Ascending aorta (tissue), 2 donors: ENCODE data around the gene MAST3. TPM values are rescaled to one million over a fixed set of nuclear protein-coding genes. Genes with fewer than 3 reads are reported as not detected.

Experiments
- DNase-seq, 2 donors: peaks; one replicate each; pipeline ENCODE4 v3.0.0-alpha.2; 2019; ENCODE audit warnings: low spot score in 2 of 2
- H3K27ac ChIP-seq, 2 donors: fragments of 200-600 bp; sonication (generic); one replicate each; pipeline ENCODE4 v1.5.1; 2016 to 2017; ENCODE audit warnings: mild to moderate bottlenecking in 1 of 2
- H3K27me3 ChIP-seq: fragments of 200-600 bp; sonication (generic); one replicate; pipeline ENCODE4 v1.5.1; 2017
- H3K36me3 ChIP-seq, 2 donors: fragments of 200-600 bp; sonication (generic); one replicate each; pipeline ENCODE4 v1.5.1; 2016
- H3K4me1 ChIP-seq, 2 donors: fragments of 200-600 bp; sonication (generic); one replicate each; pipeline ENCODE4 v1.5.1; 2016 to 2017; ENCODE audit warnings: mild to moderate bottlenecking in 1 of 2
- H3K4me3 ChIP-seq, 2 donors: fragments of 200-600 bp; sonication (generic); one replicate each; pipeline ENCODE4 v1.5.1; 2016 to 2017; ENCODE audit warnings: mild to moderate bottlenecking in 1 of 2
- H3K9me3 ChIP-seq, 2 donors: fragments of 200-600 bp; sonication (generic); one replicate each; pipeline ENCODE4 v1.5.1; 2016
- CTCF ChIP-seq, 3 experiments: fragments of 200-600 bp in 2 of 3; fragments of 450-650 bp in 1 of 3; sonication (generic) in 2 of 3; IDR thresholded peaks; one replicate each; pipeline ENCODE4 v1.5.1; 2016 to 2019; ENCODE audit warnings: antibody characterized with exemption in 3 of 3, mild to moderate bottlenecking in 1 of 3, moderate library complexity in 1 of 3
- intact Hi-C: fragments of 100-400 bp; cut with DNase I; formaldehyde crosslinking; loops from one replicate; pipeline ENCODE4 v1.15.1; 2023
- total RNA-seq: library from RNA; depleted of rRNA; stranded (reverse); fragments of >200 nt; gene quantifications from one replicate; pipeline ENCODE4 v1.1.0, GENCODE V29; 2016

Gene MAST3
- total RNA-seq, 1 donor from 2014 or later = 32.8 TPM

- TF ChIP-seq CTCF (IDR thresholded peaks at IDR 0.05) = no peak
- intact Hi-C loops = no loop called here
- H3K27me3 ChIP-seq = no peaks in the 10 kb centered on the region
- no peak overlapping the region for H3K4me3 ChIP-seq
- no peaks in the 10 kb centered on the region for H3K4me1 ChIP-seq
- H3K27ac ChIP-seq = no peak overlapping the region
- peaks cover 56 to 83% of the 10 kb centered on the region in 2 donors for H3K36me3 ChIP-seq
- no peaks in the 10 kb centered on the region for H3K9me3 ChIP-seq
- DNase-seq = no peak
Observed at GRCh38 chr19:18141031-18141430, 43.5 kb downstream of the MAST3 start.

- no peaks in the 10 kb centered on the region for H3K27me3 ChIP-seq
- H3K4me3 ChIP-seq = no peak overlapping the region
- no peak for DNase-seq
- no peak overlapping the region for H3K27ac ChIP-seq
- H3K4me1 ChIP-seq = no peaks in the 10 kb centered on the region
- intact Hi-C loops = no loop called here
- no peak for TF ChIP-seq CTCF (IDR thresholded peaks at IDR 0.05)
- H3K9me3 ChIP-seq = no peaks in the 10 kb centered on the region
- H3K36me3 ChIP-seq = peaks cover 49 to 79% of the 10 kb centered on the region in 2 donors
Observed at GRCh38 chr19:18143902-18144301, 46.3 kb downstream of the MAST3 start.

DNA sequence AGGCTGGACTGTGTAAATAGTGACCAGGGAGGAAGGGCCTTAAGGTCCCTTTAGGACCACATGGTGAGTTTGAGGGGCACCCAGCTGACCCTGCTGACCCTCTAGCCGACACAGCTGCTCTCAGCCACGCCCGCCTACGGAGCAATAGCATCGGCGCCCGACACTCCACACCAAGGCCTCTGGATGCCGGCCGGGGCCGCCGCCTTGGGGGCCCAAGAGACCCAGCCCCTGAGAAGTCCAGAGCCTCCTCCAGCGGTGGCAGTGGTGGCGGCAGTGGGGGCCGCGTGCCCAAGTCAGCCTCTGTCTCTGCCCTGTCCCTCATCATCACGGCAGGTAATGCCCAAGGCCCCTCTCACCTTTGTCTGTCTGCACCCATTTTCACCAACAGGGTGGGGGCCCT lies 46.8 kb downstream of the MAST3 start:
- Histone ChIP-seq H3K36me3 (peaks cover 48 to 74% of the 10 kb centered on the region in 2 donors), H3K27me3 (no peaks in the 10 kb centered on the region), H3K27ac (no peak overlapping the region), H3K4me1 (no peaks in the 10 kb centered on the region), H3K4me3 (no peak overlapping the region), H3K9me3 (no peaks in the 10 kb centered on the region)
- no peak for TF ChIP-seq CTCF (IDR thresholded peaks at IDR 0.05)
- intact Hi-C loops = no loop called here
- no peak for DNase-seq

DNA sequence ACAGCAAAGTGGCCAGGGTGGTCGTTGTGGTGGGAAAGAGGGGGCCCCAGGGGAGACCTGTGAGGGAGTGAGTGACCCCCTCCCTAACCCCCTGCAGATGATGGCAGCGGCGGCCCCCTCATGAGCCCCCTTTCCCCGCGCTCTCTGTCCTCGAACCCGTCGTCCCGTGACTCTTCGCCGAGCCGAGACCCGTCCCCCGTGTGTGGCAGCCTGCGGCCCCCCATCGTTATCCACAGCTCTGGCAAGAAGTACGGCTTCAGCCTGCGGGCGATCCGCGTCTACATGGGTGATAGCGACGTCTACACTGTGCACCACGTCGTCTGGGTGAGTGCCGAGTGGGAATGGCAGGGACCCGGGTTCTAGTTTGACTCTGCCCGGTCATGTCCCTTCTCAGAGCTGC lies 47.3 kb downstream of the MAST3 start:
- H3K27ac ChIP-seq = no peak overlapping the region
- no peak for DNase-seq
- no peak overlapping the region for H3K4me3 ChIP-seq
- TF ChIP-seq CTCF (IDR thresholded peaks at IDR 0.05) = no peak
- intact Hi-C loops = no loop called here
- no peaks in the 10 kb centered on the region for H3K4me1 ChIP-seq
- peaks cover 48 to 72% of the 10 kb centered on the region in 2 donors for H3K36me3 ChIP-seq
- H3K9me3 ChIP-seq = no peaks in the 10 kb centered on the region
- no peaks in the 10 kb centered on the region for H3K27me3 ChIP-seq

GRCh38 chr19:18145391-18145999 lies 47.9 kb downstream of the MAST3 start:
- H3K4me1 ChIP-seq = no peaks in the 10 kb centered on the region
- peaks cover 46 to 68% of the 10 kb centered on the region in 2 donors for H3K36me3 ChIP-seq
- no peak for TF ChIP-seq CTCF (IDR thresholded peaks at IDR 0.05)
- no peaks in the 10 kb centered on the region for H3K27me3 ChIP-seq
- intact Hi-C loops = no loop called here
- DNase-seq = no peak
- no peak overlapping the region for H3K27ac ChIP-seq
- H3K4me3 ChIP-seq = no peak overlapping the region
- no peaks in the 10 kb centered on the region for H3K9me3 ChIP-seq

GRCh38 chr19:18147396-18147795 lies 49.8 kb downstream of the MAST3 start:
- no peak overlapping the region for H3K4me3 ChIP-seq
- intact Hi-C loops = no loop called here
- no peaks in the 10 kb centered on the region for H3K27me3 ChIP-seq
- no peak for DNase-seq
- H3K9me3 ChIP-seq = no peaks in the 10 kb centered on the region
- H3K36me3 ChIP-seq = peaks cover 36 to 56% of the 10 kb centered on the region in 2 donors
- no peaks in the 10 kb centered on the region for H3K4me1 ChIP-seq
- H3K27ac ChIP-seq = no peak overlapping the region
- TF ChIP-seq CTCF (IDR thresholded peaks at IDR 0.05) = no peak
